Measurements from ENCODE around the gene TES.
"Not testable (repeated sequence)": the region's sequence is repeated elsewhere in the genome, so short reads cannot be mapped to it uniquely, and the experiment has no call there.

TES gene

GRCh38 chr7:116210345-116211005, at the start of gene TES:
TES (plus strand) TSS chr7:116210539; CDS start chr7:116210708, 169 bp downstream.
- DNase-seq, result no peak

- no peak for DNase-seq
These were observed 48.6 kb upstream of the TES start for GRCh38 chr7:116161728-116162127.

- no peak for DNase-seq
These were observed 48.1 kb upstream of the TES start for GRCh38 chr7:116162254-116162653.

GRCh38 chr7:116162992-116163391, 47.3 kb upstream of the TES start:
- DNase-seq, result no peak

DNA sequence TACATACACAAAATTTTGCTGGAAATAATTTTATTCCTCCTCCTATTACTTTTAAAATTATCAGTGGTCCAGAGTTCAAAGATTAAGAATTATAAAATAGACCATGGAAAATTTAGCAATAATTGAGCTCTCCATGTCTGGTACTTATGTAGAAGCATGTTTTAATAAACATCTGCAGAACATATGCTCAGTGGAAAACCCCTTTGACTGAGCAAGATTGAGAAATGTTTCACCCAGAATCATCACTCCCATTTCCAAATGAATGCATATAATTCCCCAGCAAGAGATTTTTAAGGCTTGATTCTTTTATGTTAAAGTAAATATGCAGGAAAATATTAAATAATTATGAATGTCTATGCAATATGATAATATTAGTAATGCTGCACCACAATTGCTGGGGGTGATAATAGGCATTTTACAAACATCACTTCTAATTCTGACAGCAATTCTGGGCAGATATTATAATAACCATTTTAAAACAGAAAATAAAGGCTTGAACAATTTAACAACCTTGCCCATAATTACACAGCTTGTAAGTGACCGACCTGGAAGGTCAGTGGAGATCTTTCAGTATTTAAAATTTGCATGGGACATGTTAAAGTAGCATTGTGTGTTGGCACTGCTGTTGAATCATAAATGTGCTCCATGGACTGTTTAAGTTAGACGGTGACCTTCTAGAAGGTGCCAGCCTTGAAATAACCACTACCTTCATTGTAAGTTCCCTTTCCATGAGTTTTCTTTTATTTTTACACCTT, 45.6 kb upstream of the TES start:
- no peak for DNase-seq

DNA sequence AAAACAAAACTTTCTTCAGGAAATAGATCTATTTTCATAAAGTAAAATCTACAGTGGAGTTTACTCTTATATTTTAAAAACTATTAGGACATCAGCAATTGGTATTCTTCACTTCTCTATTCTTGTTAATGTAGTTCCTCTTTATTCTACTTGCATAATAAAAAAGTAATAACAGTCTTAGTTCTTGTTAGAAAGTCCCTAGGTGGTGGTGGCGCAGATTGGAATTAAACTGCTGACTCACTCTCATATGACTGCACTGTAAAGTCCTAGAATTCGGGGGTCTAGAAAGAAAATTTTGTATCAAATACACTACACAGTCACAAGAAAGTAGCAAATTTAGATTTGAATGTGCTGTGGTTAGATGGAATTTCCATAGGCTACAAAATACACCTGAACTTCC, 44.6 kb upstream of the TES start:
- no peak for DNase-seq

- no peak for DNase-seq
These were observed 44.2 kb upstream of the TES start for GRCh38 chr7:116166156-116166555.

GRCh38 chr7:116167177-116167576, 43.2 kb upstream of the TES start:
- DNase-seq, result no peak

- no peak for DNase-seq
These were observed 41.3 kb upstream of the TES start for GRCh38 chr7:116169060-116169459.

GRCh38 chr7:116170180-116170579, 40.2 kb upstream of the TES start:
- no peak for DNase-seq

DNA sequence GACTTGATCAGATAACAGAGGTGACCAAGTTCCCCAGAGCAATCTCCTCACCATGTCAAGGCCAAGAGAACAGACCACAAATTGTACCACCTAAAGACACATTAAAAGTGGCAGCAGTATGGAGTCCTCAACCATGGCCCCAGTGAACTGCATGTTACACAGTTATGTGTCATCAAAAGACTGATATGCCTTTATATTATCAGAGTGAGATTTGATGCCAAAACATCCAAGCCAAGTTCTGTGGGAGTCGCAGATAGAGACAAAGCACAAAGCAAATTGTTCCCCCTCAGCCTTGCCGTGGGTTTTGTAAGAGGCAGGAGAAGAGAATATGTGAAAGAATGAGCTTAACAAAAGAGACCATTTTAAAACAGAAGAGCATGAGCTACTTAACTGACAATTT, 39.2 kb upstream of the TES start:
- no peak for DNase-seq

GRCh38 chr7:116172353-116172752, 38.0 kb upstream of the TES start:
- no peak for DNase-seq

DNA sequence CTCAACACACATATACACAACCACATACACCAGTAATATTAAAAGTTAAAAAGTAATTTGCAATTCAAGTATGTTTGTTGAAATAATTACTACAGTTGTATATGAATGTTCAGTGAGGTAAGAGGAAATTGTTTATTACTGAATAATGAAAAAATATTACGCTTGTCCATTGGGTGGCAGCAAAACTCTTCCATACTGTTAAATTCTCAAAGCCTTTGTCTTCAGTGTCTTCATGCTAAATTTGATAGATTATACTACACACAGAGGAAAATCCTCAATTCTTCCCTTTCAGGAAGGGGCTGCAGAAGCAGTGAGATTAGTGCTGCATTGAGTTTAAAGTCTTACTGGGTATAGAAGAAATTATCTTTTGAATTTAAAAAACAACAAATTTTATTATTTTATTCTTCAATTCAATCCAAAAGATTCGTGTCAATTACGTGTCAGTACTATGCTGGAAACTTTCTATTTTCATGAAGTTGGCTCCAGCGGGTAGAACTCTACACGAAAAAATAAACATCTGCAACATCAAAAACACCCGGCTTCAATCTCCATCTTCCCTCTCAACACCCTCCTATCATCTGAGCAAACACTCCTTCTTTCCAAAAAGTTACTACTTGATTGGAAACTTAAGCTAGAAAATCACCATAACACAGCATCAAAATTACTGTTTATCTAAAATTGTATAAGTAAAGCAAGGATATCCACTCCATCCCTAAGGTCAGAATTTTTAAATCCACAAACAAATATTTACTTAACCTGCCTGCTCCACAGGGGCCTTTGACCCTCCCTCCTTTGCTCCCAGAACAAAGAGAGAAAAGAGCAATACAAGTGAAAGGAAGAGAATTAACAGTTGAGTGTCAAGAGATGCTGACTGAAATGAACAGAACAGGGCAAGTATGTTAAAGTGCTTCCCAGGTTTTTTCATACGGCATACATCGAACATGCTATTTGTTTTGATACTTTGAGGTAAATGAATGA, 37.0 kb upstream of the TES start:
- DNase-seq, result peak; percentile 18

GRCh38 chr7:116175095-116175494, 35.2 kb upstream of the TES start:
- not testable (repeated sequence) for DNase-seq

GRCh38 chr7:116176226-116176625, 34.1 kb upstream of the TES start:
- no peak for DNase-seq

GRCh38 chr7:116177009-116177408, 33.3 kb upstream of the TES start:
- DNase-seq, result no peak

DNA sequence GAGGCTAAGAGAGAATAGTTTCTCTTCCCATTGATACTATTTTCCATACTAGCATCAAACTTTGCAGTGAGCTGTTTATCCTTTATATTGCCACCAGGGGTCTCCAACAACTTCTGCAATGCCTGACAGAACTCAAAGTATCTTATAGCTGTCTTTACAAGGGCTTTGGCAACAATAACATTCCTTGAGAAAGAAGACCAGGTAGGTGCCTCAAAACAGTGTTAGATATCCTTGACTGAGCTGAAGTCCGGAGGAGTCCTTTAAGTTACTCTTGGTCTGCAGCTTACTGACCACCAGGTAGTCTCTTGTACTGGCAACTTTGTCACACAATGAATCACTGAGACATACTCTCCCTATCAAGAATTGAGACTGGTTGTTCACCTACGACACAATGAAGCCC, 30.0 kb upstream of the TES start:
- DNase-seq, result peak; percentile 16

- DNase-seq, result no peak
These were observed 28.3 kb upstream of the TES start for GRCh38 chr7:116182023-116182422.

DNA sequence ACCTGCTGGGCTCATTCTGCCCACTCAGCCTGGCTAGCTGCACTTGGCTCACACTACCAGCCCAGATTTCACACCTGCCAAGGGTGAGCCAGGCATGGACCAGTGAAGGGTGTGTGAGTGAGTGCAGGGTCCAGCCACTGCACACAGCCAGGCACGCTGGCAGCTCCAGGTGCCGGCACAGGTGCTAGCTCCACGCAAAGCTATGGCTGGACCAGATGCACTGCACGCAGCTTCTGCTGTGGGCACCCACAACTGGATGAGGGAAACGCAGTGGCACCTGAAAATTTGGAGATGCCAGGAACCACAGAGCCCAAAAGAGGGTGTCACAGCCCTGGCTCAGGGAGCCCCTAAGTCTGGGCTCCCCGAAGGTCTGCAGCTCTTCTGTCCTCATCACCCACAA, 24.9 kb upstream of the TES start:
- DNase-seq, result no peak

GRCh38 chr7:116185956-116186355, 24.4 kb upstream of the TES start:
- no peak for DNase-seq

DNA sequence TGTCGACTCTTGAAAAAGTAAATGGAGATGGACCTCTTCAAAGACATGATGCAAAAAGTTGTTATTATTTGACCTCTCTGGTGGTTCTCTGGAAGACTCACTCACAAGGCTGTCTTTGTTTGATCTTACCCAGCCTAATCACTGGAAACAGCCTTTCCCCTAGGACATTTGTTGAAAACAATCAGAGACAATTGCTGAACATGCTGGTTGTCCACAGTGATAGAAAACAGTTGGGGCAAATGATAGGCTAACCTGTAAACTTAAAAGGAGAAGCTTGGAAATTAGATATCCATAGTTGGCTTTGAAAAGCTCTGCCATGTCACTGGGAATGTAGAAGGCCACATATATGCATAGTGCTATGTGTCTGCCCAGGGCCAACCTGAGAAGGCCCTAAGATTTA, 22.9 kb upstream of the TES start:
- DNase-seq, result no peak

DNA sequence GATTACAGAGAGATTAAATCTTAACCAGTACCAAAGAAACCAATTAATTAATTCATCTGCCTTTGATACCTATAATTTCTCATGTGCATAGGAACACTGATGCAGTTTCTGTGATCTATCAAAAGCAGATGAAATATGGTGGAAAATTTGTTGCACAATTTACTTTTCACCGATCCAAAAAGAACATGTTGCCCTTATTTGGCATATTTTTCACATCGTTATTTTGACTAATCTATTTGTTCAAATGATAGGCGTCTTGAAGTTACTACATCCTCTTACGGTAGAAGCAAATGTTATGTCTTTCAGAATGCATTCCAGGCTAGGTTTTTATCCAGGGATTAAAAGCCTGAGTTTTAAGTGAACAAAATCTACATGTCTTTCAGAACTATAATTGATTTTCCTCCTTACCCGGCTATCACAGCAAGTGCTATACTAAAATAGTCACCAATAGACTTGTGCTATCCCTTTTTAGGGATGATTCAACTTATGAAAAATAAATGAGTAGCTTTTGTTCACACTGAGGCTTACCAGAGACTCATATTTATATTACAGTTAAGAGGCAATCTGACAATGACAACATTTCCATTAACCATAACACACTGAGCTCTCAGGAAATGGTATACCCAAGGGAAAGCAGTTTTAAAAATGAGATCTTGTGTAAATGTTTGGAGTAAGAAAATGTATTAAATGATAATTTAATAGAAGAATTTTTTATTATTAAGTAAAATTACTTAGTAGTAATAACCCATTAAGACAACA, 16.8 kb upstream of the TES start:
- no peak for DNase-seq

GRCh38 chr7:116194115-116194514, 16.2 kb upstream of the TES start:
- DNase-seq, result no peak

Measured in NCI-H1417 treated with DMSO at 0.1 percent for 48 hours (cell line).